ENCODE data around the gene RIPK1. TPM values are rescaled to one million over a fixed set of nuclear protein-coding genes. Genes with fewer than 3 reads are reported as not detected.

Gene RIPK1
- total and polyA plus RNA-seq, 9 of the 15 experiments (the other 6 are each of a cell fraction or from before 2014, with no cell fraction given), result 3.8 to 24.9 (median 17.7) TPM

DNA sequence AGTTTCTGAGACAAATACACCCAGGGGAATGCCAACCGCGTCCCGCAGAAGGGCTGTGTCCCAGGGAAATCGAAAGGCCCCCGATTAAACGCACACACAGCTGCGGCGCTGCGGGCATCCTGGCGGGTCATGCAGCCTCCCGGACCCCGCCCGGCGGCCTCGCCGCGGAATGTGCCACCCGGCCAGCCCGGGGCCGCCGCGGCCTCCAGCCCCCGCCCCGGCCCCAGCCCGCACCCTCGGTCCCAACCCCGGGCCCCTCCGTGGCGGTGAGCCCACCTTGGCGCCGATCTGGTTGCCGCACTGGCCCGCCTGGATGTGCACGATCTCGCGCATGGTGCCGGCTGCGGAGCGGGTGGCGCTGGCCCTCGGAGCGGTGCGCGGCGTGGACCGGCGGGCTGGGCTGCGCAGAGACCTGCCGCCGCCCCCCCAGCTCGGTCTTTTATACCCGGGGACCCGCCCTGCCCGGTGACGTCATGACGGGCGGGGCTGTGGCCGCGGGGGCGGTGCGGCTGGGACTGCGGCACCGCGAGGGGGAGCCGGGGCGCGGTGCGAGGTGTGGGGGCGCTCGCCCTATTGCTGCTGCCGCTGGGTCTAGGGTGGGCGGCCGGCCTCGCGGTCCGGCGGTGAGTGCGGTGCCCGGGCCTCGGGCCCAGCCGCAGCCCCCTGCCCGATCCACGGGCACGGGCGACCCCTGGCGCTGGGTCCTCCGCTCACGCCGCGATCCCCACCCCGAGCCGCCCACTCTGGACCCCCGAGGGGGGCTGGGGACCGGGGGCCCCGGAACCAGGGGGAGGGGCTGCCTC lies 89.0 kb downstream of the RIPK1 start, which contains the start of gene TUBB2A (continued):
- TF ChIP-seq JUN (IDR thresholded peaks at IDR 0.05; ENCODE audit: borderline replicate concordance, low read depth, low read length) (peak; percentile 92), JUN (CRISPR knock-in tag; IDR thresholded peaks at IDR 0.05; ENCODE audit: borderline replicate concordance) (peak; percentile 88), DIDO1 (tag; IDR thresholded peaks at IDR 0.05; ENCODE audit: low read depth) (no peak), FOXM1 (IDR thresholded peaks at IDR 0.05; ENCODE audit: low read depth) (no peak), FOXM1 (CRISPR knock-in tag; IDR thresholded peaks at IDR 0.05; ENCODE audit: low read depth) (peak; percentile 85; the same call in 1 of the 2 replicates), RNF2 (IDR thresholded peaks at IDR 0.05) (no peak; the same call in 1 of the 2 replicates), IRF2 (CRISPR knock-in tag; IDR thresholded peaks at IDR 0.05) (peak; percentile 53; the same call in 1 of the 2 replicates), POLR3G (IDR thresholded peaks at IDR 0.05; ENCODE audit: extremely low read depth, insufficient read length, insufficient replicate concordance) (no peak), KLF6 (CRISPR knock-in tag; IDR thresholded peaks at IDR 0.05; ENCODE audit: borderline replicate concordance) (peak; percentile 98; the same call in 1 of the 2 replicates), ZNF436 (CRISPR knock-in tag; IDR thresholded peaks at IDR 0.05) (no peak), RFX7 (CRISPR knock-in tag; IDR thresholded peaks at IDR 0.05) (no peak), SMAD3 (CRISPR knock-in tag; conservative IDR thresholded peaks at IDR 0.05) (no peak), CC2D1A (IDR thresholded peaks at IDR 0.05) (no peak), ZBED1 (IDR thresholded peaks at IDR 0.05) (no peak; the same call in 1 of the 2 replicates), GTF2E2 (tag; IDR thresholded peaks at IDR 0.05) (peak; percentile 82; the same call in 1 of the 2 replicates), STAG1 (CRISPR knock-in tag; IDR thresholded peaks at IDR 0.05; ENCODE audit: borderline replicate concordance) (no peak), NFATC3 (IDR thresholded peaks at IDR 0.05) (no peak), SMARCE1 (IDR thresholded peaks at IDR 0.05) (no peak)
- TF ChIP-seq, protein P1, sequence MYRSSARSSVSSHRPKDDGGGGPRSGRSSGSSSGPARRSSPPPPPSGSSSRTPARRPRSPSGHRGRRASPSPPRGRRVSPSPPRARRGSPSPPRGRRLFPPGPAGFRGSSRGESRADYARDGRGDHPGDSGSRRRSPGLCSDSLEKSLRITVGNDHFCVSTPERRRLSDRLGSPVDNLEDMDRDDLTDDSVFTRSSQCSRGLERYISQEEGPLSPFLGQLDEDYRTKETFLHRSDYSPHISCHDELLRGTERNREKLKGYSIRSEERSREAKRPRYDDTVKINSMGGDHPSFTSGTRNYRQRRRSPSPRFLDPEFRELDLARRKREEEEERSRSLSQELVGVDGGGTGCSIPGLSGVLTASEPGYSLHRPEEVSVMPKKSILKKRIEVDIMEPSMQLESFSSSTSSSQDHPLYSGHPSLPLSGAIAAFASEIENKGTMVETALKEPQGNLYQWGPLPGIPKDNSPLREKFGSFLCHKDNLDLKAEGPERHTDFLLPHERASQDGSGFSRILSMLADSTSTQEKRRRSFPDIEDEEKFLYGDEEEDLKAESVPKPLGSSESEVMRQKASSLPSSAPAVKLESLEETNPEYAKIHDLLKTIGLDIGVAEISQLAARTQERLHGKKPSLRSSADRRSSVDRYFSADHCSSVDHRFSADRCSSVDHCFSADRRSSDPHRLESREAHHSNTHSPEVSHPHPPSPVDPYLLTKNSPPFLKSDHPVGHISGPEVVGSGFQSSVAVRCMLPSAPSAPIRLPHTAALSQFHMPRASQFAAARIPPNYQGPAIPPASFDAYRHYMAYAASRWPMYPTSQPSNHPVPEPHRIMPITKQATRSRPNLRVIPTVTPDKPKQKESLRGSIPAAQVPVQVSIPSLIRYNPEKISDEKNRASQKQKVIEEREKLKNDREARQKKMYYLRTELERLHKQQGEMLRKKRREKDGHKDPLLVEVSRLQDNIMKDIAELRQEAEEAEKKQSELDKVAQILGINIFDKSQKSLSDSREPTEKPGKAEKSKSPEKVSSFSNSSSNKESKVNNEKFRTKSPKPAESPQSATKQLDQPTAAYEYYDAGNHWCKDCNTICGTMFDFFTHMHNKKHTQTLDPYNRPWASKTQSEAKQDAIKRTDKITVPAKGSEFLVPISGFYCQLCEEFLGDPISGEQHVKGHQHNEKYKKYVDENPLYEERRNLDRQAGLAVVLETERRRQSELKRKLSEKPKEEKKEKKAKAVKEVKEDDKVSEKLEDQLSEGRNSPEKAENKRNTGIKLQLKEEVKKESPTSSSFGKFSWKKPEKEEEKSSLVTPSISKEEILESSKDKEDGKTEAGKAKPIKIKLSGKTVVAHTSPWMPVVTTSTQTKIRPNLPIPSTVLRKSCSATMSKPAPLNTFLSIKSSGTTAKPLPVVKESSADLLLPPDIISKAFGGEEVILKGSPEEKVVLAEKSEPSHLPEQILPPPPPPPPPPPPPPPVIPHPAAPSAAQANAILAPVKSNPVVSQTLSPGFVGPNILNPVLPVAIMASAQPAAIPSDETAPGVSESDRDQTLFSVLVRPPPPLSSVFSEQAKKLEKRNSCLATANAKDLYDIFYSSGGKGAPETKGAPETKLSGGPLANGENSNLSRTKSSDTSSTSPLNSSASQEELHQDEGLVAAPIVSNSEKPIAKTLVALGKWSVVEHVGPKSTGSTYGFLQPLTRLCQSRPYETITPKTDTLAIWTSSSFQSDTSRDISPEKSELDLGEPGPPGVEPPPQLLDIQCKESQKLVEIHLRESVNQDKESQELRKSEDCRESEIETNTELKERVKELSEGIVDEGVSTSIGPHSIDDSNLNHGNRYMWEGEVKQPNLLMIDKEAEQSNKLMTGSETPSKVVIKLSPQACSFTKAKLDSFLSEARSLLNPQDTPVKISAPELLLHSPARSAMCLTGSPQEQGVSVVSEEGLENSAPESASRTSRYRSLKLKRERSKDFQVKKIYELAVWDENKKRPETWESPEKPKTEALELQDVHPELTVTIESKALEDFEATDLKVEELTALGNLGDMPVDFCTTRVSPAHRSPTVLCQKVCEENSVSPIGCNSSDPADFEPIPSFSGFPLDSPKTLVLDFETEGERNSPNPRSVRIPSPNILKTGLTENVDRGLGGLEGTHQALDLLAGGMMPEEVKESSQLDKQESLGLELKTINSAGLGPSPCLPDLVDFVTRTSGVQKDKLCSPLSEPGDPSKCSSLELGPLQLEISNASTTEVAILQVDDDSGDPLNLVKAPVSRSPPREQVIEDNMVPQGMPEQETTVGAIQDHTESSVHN (IDR thresholded peaks at IDR 0.05; ENCODE audit: borderline replicate concordance in 1 of 2, low read depth in 1 of 2), result no peak
- TF ChIP-seq, protein P2, sequence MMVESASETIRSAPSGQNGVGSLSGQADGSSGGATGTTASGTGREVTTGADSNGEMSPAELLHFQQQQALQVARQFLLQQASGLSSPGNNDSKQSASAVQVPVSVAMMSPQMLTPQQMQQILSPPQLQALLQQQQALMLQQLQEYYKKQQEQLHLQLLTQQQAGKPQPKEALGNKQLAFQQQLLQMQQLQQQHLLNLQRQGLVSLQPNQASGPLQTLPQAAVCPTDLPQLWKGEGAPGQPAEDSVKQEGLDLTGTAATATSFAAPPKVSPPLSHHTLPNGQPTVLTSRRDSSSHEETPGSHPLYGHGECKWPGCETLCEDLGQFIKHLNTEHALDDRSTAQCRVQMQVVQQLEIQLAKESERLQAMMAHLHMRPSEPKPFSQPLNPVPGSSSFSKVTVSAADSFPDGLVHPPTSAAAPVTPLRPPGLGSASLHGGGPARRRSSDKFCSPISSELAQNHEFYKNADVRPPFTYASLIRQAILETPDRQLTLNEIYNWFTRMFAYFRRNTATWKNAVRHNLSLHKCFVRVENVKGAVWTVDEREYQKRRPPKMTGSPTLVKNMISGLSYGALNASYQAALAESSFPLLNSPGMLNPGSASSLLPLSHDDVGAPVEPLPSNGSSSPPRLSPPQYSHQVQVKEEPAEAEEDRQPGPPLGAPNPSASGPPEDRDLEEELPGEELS (CRISPR knock-in tag; IDR thresholded peaks at IDR 0.05; ENCODE audit: borderline replicate concordance), result peak; percentile 61; the same call in 1 of the 2 replicates
